ENCODE data around the gene HECW1. TPM values are rescaled to one million over a fixed set of nuclear protein-coding genes. Genes with fewer than 3 reads are reported as not detected.
A peak's percentile ranks its signal among the peaks of the same experiment; 100 is the strongest.

HECW1 gene
- total and polyA plus RNA-seq, 8 donors: 0.29 to 5.1 (median 3.2) TPM

DNA sequence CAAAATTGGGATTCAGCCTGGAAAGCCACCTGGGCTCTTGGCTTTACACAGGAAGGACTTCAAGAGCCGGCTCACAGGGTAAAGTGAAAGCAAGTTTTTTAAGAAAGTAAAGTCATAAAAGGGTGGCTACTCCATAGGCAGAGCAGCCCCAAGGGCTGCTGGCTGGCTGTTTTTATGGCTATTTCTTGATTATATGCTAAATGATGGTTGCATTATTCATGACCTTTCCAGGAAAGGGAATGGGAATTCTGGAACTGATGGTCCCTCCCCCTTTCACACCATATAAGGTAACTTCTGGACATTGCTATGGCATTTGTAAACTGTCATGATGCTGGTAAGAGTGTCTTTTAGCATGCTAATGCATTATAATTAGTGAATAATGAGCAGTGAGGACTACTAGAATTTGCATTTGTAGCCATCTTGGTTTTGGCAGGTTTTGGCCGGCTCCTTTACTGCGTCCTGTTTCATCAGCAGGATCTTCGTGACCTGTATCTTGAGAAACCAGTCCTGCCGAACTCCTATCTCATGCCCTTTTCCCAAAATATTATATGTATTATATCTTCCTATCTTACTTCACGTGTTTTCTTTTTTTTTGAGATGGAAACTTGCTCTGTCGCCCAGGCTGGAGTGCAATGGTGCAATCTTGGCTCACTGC is 80.5 kb downstream of the HECW1 start:
- no peaks in the 10 kb centered on the region for H3K4me1 ChIP-seq
- H3K36me3 ChIP-seq: no peaks in the 10 kb centered on the region
- ATAC-seq (no peak), DNase-seq (no peak)
- TF ChIP-seq, protein P1, sequence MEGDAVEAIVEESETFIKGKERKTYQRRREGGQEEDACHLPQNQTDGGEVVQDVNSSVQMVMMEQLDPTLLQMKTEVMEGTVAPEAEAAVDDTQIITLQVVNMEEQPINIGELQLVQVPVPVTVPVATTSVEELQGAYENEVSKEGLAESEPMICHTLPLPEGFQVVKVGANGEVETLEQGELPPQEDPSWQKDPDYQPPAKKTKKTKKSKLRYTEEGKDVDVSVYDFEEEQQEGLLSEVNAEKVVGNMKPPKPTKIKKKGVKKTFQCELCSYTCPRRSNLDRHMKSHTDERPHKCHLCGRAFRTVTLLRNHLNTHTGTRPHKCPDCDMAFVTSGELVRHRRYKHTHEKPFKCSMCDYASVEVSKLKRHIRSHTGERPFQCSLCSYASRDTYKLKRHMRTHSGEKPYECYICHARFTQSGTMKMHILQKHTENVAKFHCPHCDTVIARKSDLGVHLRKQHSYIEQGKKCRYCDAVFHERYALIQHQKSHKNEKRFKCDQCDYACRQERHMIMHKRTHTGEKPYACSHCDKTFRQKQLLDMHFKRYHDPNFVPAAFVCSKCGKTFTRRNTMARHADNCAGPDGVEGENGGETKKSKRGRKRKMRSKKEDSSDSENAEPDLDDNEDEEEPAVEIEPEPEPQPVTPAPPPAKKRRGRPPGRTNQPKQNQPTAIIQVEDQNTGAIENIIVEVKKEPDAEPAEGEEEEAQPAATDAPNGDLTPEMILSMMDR (IDR thresholded peaks at IDR 0.05): no peak
- intact Hi-C loops (cut with DNase I): no loop called here
- H3K27me3 ChIP-seq: peaks cover 0 to 7% of the 10 kb centered on the region in 2 donors
- H3K4me3 ChIP-seq: no peak overlapping the region
- no peaks in the 10 kb centered on the region for H3K9me3 ChIP-seq
- no peak overlapping the region for H3K27ac ChIP-seq

DNA sequence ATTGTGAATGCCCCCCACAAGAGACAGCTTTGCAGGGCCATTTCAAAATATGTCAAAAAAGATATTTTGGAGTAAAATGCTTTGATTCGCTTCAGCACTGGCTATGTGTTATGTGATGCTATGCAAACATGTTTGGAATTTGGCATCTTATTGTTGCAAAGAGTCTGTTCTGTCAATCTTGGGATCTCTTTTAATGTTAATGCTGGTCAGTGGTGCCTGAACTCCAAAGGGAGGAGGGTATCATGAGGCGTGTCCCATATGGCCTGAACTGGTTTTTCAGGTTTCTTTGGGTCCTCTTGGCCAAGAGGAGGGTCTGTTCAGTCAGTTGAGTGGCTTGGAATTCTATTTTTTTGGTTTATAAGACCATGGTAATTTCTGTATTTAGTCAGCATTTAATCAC is 81.4 kb downstream of the HECW1 start:
- H3K9me3 ChIP-seq: no peaks in the 10 kb centered on the region
- DNase-seq (peak in 1 of 4 donors; percentile 30), ATAC-seq (no peak)
- intact Hi-C loops (cut with DNase I): no loop called here
- TF ChIP-seq, protein P1 (IDR thresholded peaks at IDR 0.05): no peak
- no peak overlapping the region for H3K27ac ChIP-seq
- no peak overlapping the region for H3K4me3 ChIP-seq
- H3K27me3 ChIP-seq: no peaks in the 10 kb centered on the region
- H3K4me1 ChIP-seq: no peaks in the 10 kb centered on the region
- no peaks in the 10 kb centered on the region for H3K36me3 ChIP-seq

DNA sequence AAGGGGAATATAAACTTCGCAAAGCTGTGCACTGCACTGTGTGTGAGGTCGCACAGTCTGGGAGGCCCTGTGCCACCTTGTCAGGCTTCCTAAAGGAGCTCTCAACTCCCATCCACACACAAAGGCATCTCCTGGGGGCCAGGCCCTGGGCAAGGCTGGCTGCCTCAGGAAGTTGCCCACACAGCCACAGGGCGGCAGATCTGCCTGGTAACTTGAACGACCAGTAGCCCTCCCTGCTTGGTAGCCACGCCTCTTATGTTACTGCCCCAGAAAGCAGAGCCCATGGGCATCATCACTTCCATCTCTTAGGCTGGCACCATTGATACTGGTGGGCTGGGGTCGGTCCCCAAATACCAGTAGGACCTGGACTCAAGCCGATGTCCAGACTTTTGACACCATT is 82.8 kb downstream of the HECW1 start:
- intact Hi-C loops (cut with DNase I): no loop called here
- TF ChIP-seq, protein P1 (IDR thresholded peaks at IDR 0.05): no peak

DNA sequence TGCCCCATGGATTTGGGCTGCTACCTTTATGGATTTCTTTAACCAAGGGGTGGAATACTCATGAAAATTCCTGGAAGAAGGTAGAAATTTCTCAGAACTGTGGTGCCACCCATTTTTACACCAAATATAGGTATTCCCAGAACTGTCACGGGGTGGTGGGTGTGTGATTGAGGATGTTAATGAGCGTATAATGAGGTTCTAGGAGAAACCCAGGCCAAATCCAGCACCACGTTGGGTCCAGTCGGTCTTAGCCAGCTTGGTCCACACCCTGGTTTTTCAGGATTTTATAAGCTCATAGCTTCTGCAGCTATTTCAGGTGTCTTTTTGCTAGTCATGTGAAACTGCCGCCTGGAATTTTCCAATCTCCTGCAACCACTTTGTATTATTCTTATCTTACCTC is 83.3 kb downstream of the HECW1 start:
- no peak overlapping the region for H3K27ac ChIP-seq

More for the DNA sequence above, 82.8 kb downstream of the HECW1 start:
- Histone ChIP-seq H3K36me3 (no peaks in the 10 kb centered on the region), H3K4me3 (no peak overlapping the region), H3K9me3 (no peaks in the 10 kb centered on the region), H3K4me1 (no peaks in the 10 kb centered on the region), H3K27ac (no peak overlapping the region), H3K27me3 (peaks cover 0 to 3% of the 10 kb centered on the region in 2 donors)
- ATAC-seq (no peak), DNase-seq (no peak)

DNA sequence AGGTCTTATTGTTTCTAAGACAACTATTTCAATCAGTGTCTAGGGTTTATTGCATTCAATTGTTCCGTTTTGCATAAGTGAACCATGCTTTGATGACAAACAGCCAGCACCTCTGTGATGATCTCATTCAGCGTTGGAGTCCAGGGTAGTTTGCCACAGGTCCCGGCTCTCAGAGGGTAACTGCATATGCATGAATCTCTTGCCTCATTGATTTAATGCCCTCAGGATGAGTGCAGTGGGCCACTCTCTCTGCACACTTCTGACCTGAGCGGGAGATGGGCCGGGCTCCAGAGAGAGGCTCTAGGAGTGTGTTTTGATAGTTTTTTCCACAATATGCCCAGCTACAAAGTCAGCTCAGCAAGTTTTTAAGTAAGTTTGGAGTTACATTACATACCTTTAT is 83.9 kb downstream of the HECW1 start:
- DNase-seq: no peak
- no peak for ATAC-seq
- Histone ChIP-seq H3K4me3 (no peak overlapping the region), H3K27me3 (peaks cover 0 to 14% of the 10 kb centered on the region in 2 donors), H3K27ac (no peak overlapping the region), H3K4me1 (no peaks in the 10 kb centered on the region), H3K9me3 (no peaks in the 10 kb centered on the region), H3K36me3 (no peaks in the 10 kb centered on the region)
- TF ChIP-seq, protein P1 (IDR thresholded peaks at IDR 0.05): no peak
- intact Hi-C loops (cut with DNase I): no loop called here

More for the DNA sequence above, 83.3 kb downstream of the HECW1 start:
- no peak for ATAC-seq
- Histone ChIP-seq H3K9me3 (no peaks in the 10 kb centered on the region), H3K27me3 (peaks cover 0 to 8% of the 10 kb centered on the region in 2 donors), H3K4me1 (no peaks in the 10 kb centered on the region), H3K36me3 (no peaks in the 10 kb centered on the region), H3K4me3 (no peak overlapping the region)
- DNase-seq: no peak
- TF ChIP-seq, protein P1 (IDR thresholded peaks at IDR 0.05): no peak
- intact Hi-C loops (cut with DNase I): no loop called here

Data from left lung (tissue), 10 donors.